ENCODE measurements around the gene XRN2. TPM values are rescaled to one million over a fixed set of nuclear protein-coding genes. Genes with fewer than 3 reads are reported as not detected.

The XRN2 gene
- total and polyA plus RNA-seq, 2 donors from 2014 or later: 22.6 to 60.9 TPM

DNA sequence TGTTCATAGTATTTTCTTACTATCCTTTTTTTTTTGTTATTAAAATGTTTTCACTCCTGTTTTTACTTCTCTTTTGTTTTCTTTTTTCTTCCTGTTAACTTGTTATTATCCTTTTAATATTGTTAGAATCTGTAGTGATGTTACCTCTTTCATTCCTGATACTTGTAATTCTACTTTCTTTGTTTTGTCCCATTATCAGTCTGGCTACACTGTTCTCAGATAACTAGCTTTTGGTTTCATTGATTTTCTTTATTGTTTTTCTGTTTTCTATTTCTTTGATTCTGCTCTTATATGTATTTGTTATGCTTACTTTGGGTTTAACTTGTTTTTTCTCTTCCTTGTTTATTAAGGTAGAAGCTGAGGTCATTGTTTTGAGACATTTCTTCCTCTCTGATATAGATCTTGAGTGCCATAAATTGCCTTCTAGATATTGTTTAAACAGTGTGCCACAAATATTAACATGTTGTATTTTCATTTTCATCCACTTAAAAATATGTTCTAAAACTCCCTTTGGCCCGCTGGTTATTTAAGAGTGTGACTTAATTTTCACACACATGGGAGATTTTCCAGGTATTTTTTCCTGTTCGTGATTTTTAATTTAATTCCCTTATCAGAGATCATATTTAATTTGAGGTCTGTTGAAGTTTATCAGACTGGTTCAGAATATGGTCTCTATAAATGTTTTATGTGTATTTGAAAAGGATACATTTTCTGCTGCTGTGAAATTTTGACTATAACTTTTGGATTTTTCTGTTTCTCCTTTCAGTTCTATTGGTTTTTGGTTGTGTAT is 6.7 kb downstream of the XRN2 start:
- H3K4me1 ChIP-seq (ENCODE audit: control insufficient read depth in 2 of 3, insufficient read depth in 2 of 3, low read depth in 1 of 3, low read length in 3 of 3): peaks cover 0 to 2% (median 0%) of the 10 kb centered on the region in 3 donors

DNA sequence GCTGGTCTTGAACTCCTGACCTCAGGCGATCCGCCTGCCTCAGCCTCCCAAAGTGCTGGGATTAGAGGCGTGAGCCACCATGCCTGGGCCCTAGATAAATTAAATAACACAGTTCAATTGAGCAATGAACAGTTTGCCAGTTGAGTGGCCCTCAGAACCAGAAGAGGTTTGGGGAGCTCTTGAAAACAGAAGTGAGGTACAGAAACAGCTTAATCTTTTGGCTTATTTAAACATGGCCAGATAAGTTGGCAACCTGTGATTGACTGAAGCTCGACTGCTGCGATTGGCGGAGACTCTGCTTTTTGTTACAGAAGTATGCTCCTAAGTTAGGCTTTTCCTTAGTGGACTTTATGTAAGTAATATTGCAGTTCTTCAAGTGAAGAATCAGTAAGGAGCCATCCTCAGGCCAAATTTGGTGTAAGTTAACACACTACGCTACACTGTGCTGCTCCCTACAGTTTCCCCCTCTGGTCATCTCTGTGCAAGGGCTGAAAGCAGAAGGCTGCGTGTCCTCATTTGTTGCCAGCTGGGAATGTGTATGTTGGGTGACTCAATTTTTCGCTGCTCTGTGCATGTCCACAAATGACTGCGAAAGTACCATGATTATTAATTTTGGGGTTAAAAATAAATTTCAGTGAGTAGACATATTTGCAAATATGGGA is 9.8 kb downstream of the XRN2 start:
- TF ChIP-seq, protein P1, sequence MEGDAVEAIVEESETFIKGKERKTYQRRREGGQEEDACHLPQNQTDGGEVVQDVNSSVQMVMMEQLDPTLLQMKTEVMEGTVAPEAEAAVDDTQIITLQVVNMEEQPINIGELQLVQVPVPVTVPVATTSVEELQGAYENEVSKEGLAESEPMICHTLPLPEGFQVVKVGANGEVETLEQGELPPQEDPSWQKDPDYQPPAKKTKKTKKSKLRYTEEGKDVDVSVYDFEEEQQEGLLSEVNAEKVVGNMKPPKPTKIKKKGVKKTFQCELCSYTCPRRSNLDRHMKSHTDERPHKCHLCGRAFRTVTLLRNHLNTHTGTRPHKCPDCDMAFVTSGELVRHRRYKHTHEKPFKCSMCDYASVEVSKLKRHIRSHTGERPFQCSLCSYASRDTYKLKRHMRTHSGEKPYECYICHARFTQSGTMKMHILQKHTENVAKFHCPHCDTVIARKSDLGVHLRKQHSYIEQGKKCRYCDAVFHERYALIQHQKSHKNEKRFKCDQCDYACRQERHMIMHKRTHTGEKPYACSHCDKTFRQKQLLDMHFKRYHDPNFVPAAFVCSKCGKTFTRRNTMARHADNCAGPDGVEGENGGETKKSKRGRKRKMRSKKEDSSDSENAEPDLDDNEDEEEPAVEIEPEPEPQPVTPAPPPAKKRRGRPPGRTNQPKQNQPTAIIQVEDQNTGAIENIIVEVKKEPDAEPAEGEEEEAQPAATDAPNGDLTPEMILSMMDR (IDR thresholded peaks at IDR 0.05; ENCODE audit: borderline replicate concordance, extremely low read depth, insufficient read depth): no peak
- DNase-seq: no peak
- intact Hi-C loops (cut with DNase I): no loop called here
- Histone ChIP-seq H3K9me3 (ENCODE audit: control insufficient read depth in 2 of 3, insufficient read depth in 1 of 3, low read length in 3 of 3) (no peaks in the 10 kb centered on the region), H3K4me1 (ENCODE audit: control insufficient read depth in 2 of 3, insufficient read depth in 2 of 3, low read depth in 1 of 3, low read length in 3 of 3) (no peaks in the 10 kb centered on the region), H3K36me3 (ENCODE audit: control insufficient read depth in 2 of 3, insufficient read depth in 3 of 3, low read length in 3 of 3) (no peaks in the 10 kb centered on the region), H3K27ac (ENCODE audit: low read depth in 2 of 2, low read length in 2 of 2) (no peak overlapping the region), H3K9ac (ENCODE audit: low read length in 3 of 3) (no peak overlapping the region), H3K4me3 (ENCODE audit: low read length in 3 of 3) (no peak overlapping the region), H3K27me3 (ENCODE audit: control insufficient read depth, insufficient read depth, low read length) (no peaks in the 10 kb centered on the region)
- no peak for FAIRE-seq

More for the DNA sequence above, 6.7 kb downstream of the XRN2 start:
- Histone ChIP-seq H3K36me3 (ENCODE audit: control insufficient read depth in 2 of 3, insufficient read depth in 3 of 3, low read length in 3 of 3) (no peaks in the 10 kb centered on the region), H3K9ac (ENCODE audit: low read length in 3 of 3) (no peak overlapping the region), H3K27me3 (ENCODE audit: control insufficient read depth, insufficient read depth, low read length) (no peaks in the 10 kb centered on the region), H3K27ac (ENCODE audit: low read depth in 2 of 2, low read length in 2 of 2) (no peak overlapping the region), H3K9me3 (ENCODE audit: control insufficient read depth in 2 of 3, insufficient read depth in 1 of 3, low read length in 3 of 3) (no peaks in the 10 kb centered on the region), H3K4me3 (ENCODE audit: low read length in 3 of 3) (no peak overlapping the region)
- intact Hi-C loops (cut with DNase I): no loop called here
- FAIRE-seq: no peak
- no peak for DNase-seq
- TF ChIP-seq, protein P1 (IDR thresholded peaks at IDR 0.05; ENCODE audit: borderline replicate concordance, extremely low read depth, insufficient read depth): no peak

DNA sequence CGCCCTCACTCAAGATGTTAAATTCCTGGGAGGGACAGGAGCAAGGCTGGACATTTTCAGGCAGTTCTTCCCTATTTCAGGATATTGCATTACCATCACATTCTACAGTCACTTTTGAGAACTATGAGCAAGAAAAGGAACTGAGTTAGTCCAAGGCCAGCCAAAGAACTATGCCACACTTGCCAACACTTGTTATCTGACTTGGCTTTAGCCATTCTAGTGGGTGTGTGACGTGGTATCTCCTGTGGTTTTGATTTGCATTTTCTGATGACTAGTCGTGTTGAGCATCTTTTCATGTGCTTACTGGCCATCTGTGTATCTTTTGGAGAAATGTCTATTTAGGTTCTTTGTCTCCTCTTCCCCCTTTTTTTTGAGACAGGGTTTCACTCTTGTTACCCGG is 12.0 kb downstream of the XRN2 start:
- H3K36me3 ChIP-seq (ENCODE audit: control insufficient read depth in 2 of 3, insufficient read depth in 3 of 3, low read length in 3 of 3): no peaks in the 10 kb centered on the region
- TF ChIP-seq, protein P1 (IDR thresholded peaks at IDR 0.05; ENCODE audit: borderline replicate concordance, extremely low read depth, insufficient read depth): no peak
- no peaks in the 10 kb centered on the region for H3K9me3 ChIP-seq (ENCODE audit: control insufficient read depth in 2 of 3, insufficient read depth in 1 of 3, low read length in 3 of 3)
- no peaks in the 10 kb centered on the region for H3K4me1 ChIP-seq (ENCODE audit: control insufficient read depth in 2 of 3, insufficient read depth in 2 of 3, low read depth in 1 of 3, low read length in 3 of 3)
- no peak overlapping the region for H3K9ac ChIP-seq (ENCODE audit: low read length in 3 of 3)
- no peak overlapping the region for H3K4me3 ChIP-seq (ENCODE audit: low read length in 3 of 3)
- intact Hi-C loops (cut with DNase I): no loop called here
- no peaks in the 10 kb centered on the region for H3K27me3 ChIP-seq (ENCODE audit: control insufficient read depth, insufficient read depth, low read length)
- H3K27ac ChIP-seq (ENCODE audit: low read depth in 2 of 2, low read length in 2 of 2): no peak overlapping the region
- DNase-seq (no peak), FAIRE-seq (no peak)
